Endodermal cell (in vitro differentiated cells): ENCODE data around the gene ZNF618. TPM values are rescaled to one million over a fixed set of nuclear protein-coding genes. Genes with fewer than 3 reads are reported as not detected.
A peak's percentile ranks its signal among the peaks of the same experiment; 100 is the strongest.

ENCODE experiments used
- DNase-seq: peaks from one replicate; pipeline ENCODE4 v3.0.0-alpha.2; 2017
- H3K27ac ChIP-seq: 2 replicates; pipeline ENCODE4 v1.5.1; 2013; ENCODE audit warnings: mild to moderate bottlenecking, low read depth, low read length, moderate library complexity
- H3K27me3 ChIP-seq: 2 replicates; pipeline ENCODE4 v1.6.1; 2013; ENCODE audit warnings: mild to moderate bottlenecking, low read length, moderate library complexity; ENCODE audit not compliant: insufficient read depth, control insufficient read depth, poor library complexity, severe bottlenecking
- H3K36me3 ChIP-seq: 2 replicates; pipeline ENCODE4 v1.7.0; 2013; ENCODE audit warnings: mild to moderate bottlenecking, low read length, moderate library complexity; ENCODE audit not compliant: control insufficient read depth, insufficient read depth
- H3K4me1 ChIP-seq: one replicate; pipeline ENCODE4 v1.7.0; 2013; ENCODE audit warnings: low read length; ENCODE audit not compliant: control insufficient read depth, insufficient read depth
- H3K4me3 ChIP-seq: 2 replicates; pipeline ENCODE4 v1.5.1; 2013; ENCODE audit warnings: mild to moderate bottlenecking, low read length, moderate library complexity
- H3K9ac ChIP-seq: 2 replicates; pipeline ENCODE4 v1.6.1; 2013; ENCODE audit warnings: mild to moderate bottlenecking, low read length, moderate library complexity; ENCODE audit not compliant: poor library complexity, severe bottlenecking; ENCODE audit errors: extremely low read depth
- H3K9me3 ChIP-seq: 2 replicates; pipeline ENCODE4 v1.6.1; 2013; ENCODE audit warnings: mild to moderate bottlenecking, low read length, moderate library complexity; ENCODE audit not compliant: control insufficient read depth
- H3K27ac Mint-ChIP-seq: 2 replicates; pipeline ENCODE4 v1.8.0; 2020; ENCODE audit warnings: mixed read lengths
- H3K27me3 Mint-ChIP-seq: 2 replicates; pipeline ENCODE4 v1.8.0; 2021; ENCODE audit warnings: mild to moderate bottlenecking, mixed read lengths; ENCODE audit not compliant: insufficient read depth
- H3K36me3 Mint-ChIP-seq: 2 replicates; pipeline ENCODE4 v1.8.0; 2020; ENCODE audit warnings: low read depth, mixed read lengths
- H3K4me1 Mint-ChIP-seq: 2 replicates; pipeline ENCODE4 v1.8.0; 2020; ENCODE audit warnings: mixed read lengths
- H3K4me3 Mint-ChIP-seq: 2 replicates; pipeline ENCODE4 v1.8.0; 2020; ENCODE audit warnings: mild to moderate bottlenecking, moderate library complexity, mixed read lengths
- H3K9me3 Mint-ChIP-seq: 2 replicates; pipeline ENCODE4 v1.8.0; 2020; ENCODE audit warnings: mild to moderate bottlenecking, mixed read lengths
- WGBS, 2 experiments: methylation state at CpG; one replicate each; pipeline versions ENCODE4 v1.1.5 to v1.1.7; 2013; ENCODE audit warnings: missing lambda C conversion rate in 2 of 2, mixed read lengths in 1 of 2; ENCODE audit not compliant: insufficient coverage in 1 of 2, insufficient read length in 1 of 2; 5-methylcytosine and 5-hydroxymethylcytosine counted together
- total RNA-seq, 2 donors: library from RNA; stranded (reverse); fragmentation: NEBNext Ultra II Directional in 1 of 2; extraction: Animal tissue kit (Norgen Biotek cat#: 25700) in 1 of 2; gene quantifications; 2 replicates in 1 of 2; 3 replicates in 1 of 2; pipeline ENCODE4 v1.2.1, GENCODE V29; 2021
- TF ChIP-seq, protein P1 (sequence below): fragments of 200-600 bp; sonication (generic); conservative IDR thresholded peaks from 2 replicates; pipeline ENCODE4 v1.5.0; 2021; ENCODE audit warnings: antibody characterized with exemption, mild to moderate bottlenecking

Gene ZNF618
- total RNA-seq, 2 donors from 2014 or later: 34.5 to 37.5 TPM

DNA sequence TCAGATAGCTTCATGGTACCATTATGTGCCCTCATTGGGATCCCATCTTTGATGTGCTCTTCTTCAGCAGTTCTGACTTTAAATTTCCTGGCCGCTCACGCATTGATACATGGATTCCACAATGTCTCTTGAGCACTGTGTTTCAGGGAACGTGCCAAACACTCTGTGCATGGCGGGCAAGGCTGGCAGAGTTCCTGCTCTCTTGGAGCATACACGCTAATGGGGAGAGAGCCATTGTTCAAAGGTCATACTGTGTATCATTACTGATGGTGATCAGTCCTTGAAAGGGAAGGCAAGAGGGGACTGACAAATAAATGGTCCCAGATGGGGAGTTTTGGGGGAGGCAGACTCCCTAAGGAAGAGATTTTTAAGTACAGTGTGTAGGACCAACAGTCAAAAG, 149.7 kb downstream of the ZNF618 start:
- H3K4me1 Mint-ChIP-seq: no peaks in the 10 kb centered on the region
- H3K4me3 ChIP-seq: no peak overlapping the region
- peaks cover 35% of the 10 kb centered on the region for H3K9me3 ChIP-seq
- H3K36me3 Mint-ChIP-seq: peaks cover 81% of the 10 kb centered on the region
- no peak overlapping the region for H3K27ac ChIP-seq
- H3K4me1 ChIP-seq: no peaks in the 10 kb centered on the region
- no peak overlapping the region for H3K9ac ChIP-seq
- H3K27ac Mint-ChIP-seq: no peak overlapping the region
- TF ChIP-seq, protein P1, sequence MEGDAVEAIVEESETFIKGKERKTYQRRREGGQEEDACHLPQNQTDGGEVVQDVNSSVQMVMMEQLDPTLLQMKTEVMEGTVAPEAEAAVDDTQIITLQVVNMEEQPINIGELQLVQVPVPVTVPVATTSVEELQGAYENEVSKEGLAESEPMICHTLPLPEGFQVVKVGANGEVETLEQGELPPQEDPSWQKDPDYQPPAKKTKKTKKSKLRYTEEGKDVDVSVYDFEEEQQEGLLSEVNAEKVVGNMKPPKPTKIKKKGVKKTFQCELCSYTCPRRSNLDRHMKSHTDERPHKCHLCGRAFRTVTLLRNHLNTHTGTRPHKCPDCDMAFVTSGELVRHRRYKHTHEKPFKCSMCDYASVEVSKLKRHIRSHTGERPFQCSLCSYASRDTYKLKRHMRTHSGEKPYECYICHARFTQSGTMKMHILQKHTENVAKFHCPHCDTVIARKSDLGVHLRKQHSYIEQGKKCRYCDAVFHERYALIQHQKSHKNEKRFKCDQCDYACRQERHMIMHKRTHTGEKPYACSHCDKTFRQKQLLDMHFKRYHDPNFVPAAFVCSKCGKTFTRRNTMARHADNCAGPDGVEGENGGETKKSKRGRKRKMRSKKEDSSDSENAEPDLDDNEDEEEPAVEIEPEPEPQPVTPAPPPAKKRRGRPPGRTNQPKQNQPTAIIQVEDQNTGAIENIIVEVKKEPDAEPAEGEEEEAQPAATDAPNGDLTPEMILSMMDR: no peak
- 94 to 100% methylated on average over 5 of the region's 5 CpGs for WGBS, 2 experiments
- peaks cover 25% of the 10 kb centered on the region for H3K9me3 Mint-ChIP-seq
- no peaks in the 10 kb centered on the region for H3K27me3 Mint-ChIP-seq
- H3K27me3 ChIP-seq: no peaks in the 10 kb centered on the region
- no peak overlapping the region for H3K4me3 Mint-ChIP-seq
- DNase-seq: no peak
- peaks cover 51% of the 10 kb centered on the region for H3K36me3 ChIP-seq

DNA sequence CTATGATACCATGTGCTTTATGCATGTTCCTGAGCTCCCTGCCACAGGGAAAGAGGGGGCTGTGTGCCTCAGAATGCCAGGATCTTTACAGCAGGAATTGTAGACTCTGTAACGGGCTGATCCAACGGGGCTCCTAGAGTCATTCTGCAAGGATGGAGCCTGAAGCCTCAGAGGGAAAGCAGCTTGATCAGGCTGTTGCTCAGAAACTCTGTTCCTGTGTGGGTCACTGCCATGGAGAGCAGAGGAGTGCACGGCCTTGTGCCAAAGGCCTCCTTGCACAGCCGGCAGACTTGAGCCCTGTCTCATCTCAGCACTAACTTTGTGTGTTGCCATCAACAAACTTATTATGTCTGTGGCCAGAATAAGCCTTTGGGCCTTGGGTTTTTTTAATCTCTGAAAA, 150.2 kb downstream of the ZNF618 start:
- Mint-ChIP-seq H3K36me3 (peaks cover 82% of the 10 kb centered on the region), H3K9me3 (peaks cover 25% of the 10 kb centered on the region), H3K4me3 (no peak overlapping the region), H3K27ac (no peak overlapping the region), H3K27me3 (no peaks in the 10 kb centered on the region), H3K4me1 (no peaks in the 10 kb centered on the region)
- WGBS, 2 experiments: 94 to 100% methylated on average over 3 to 4 of the region's 4 CpGs
- Histone ChIP-seq H3K36me3 (peaks cover 50% of the 10 kb centered on the region), H3K27ac (no peak overlapping the region), H3K4me3 (no peak overlapping the region), H3K9ac (no peak overlapping the region), H3K27me3 (no peaks in the 10 kb centered on the region), H3K4me1 (no peaks in the 10 kb centered on the region), H3K9me3 (peaks cover 30% of the 10 kb centered on the region)
- TF ChIP-seq, protein P1: no peak
- peak; percentile 23 for DNase-seq

DNA sequence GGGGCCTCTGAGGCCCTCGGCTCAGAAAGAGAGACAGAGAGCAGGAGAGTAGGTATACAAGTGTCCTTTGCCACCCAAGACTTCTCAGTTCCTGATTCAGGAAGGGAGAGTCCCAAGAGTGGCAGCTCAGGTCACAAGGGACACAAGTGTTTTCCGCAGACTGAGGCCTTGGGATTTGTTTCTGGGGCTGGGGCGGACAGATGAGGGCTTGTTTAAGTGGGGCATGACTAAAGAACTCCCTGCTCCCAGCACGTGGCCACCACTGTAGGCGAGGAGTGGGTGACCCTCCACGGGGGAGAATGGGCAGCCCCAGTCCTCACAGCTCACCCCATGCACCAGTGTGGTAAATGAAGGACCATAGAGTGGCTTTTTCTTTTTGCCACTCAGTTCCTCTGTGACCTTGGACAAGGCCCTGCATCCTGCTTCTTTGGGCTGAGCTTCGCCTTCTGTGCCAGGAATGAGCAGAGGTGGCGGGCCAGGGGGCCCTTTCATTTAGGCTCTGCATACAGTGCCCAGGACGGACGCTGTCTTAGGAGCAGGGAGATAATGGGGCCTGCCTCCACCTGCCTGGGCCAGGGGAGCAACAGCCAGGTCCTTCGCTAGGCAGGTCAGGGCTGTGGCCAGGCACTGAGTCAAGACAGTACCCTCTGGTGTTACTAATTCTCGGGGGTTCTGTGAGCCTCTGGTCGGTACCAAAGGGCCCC, 151.2 kb downstream of the ZNF618 start:
- Histone ChIP-seq H3K36me3 (peaks cover 42% of the 10 kb centered on the region), H3K27me3 (no peaks in the 10 kb centered on the region), H3K4me1 (no peaks in the 10 kb centered on the region), H3K9ac (no peak overlapping the region), H3K27ac (no peak overlapping the region), H3K4me3 (no peak overlapping the region), H3K9me3 (peaks cover 21% of the 10 kb centered on the region)
- Mint-ChIP-seq H3K9me3 (peaks cover 18% of the 10 kb centered on the region), H3K4me1 (no peaks in the 10 kb centered on the region), H3K4me3 (no peak overlapping the region), H3K27me3 (no peaks in the 10 kb centered on the region), H3K36me3 (peaks cover 76% of the 10 kb centered on the region), H3K27ac (peak overlapping the region; percentile 58)
- peak; percentile 35 for DNase-seq
- TF ChIP-seq, protein P1: no peak
- WGBS, 2 experiments: 84 to 96% methylated on average over 6 to 13 of the region's 13 CpGs
